Loucy (cell line): ENCODE data around the gene C2orf49.

Experiments used
- CTCF ChIP-seq: fragments of 200-600 bp; sonication (generic); conservative IDR thresholded peaks from 2 replicates; pipeline ENCODE4 v1.5.1; 2014; ENCODE audit warnings: mild to moderate bottlenecking, antibody characterized with exemption, low read length
- EZH2phosphoT487 ChIP-seq: fragments of 200-600 bp; IDR thresholded peaks from 2 replicates; pipeline ENCODE4 v1.6.1; 2018; ENCODE audit warnings: antibody characterized with exemption, mild to moderate bottlenecking, moderate library complexity, borderline replicate concordance

- TF ChIP-seq CTCF (peak; percentile 72), EZH2phosphoT487 (no peak)
Measured at GRCh38 chr2:105294844-105295481, 42.4 kb upstream of the C2orf49 start.
